H9 (cell line): Measurements from ENCODE around the gene OR2AG2. TPM values are rescaled to one million over a fixed set of nuclear protein-coding genes. Genes with fewer than 3 reads are reported as not detected.

Source experiments
- DNase-seq: peaks from one replicate; pipeline ENCODE4 v3.0.0-alpha.2; 2017
- H2AFZ ChIP-seq: one replicate; pipeline ENCODE4 v1.6.1; 2013; ENCODE audit warnings: mild to moderate bottlenecking, low read length, control low read depth, moderate library complexity
- H2AK5ac ChIP-seq: 2 replicates; pipeline ENCODE4 v1.6.1; 2013; ENCODE audit warnings: low read length, control low read depth, mixed read lengths; ENCODE audit not compliant: insufficient read length
- H2BK120ac ChIP-seq: one replicate; pipeline ENCODE4 v1.6.1; 2013; ENCODE audit warnings: low read depth, mild to moderate bottlenecking, low read length, control low read depth, inconsistent platforms; ENCODE audit not compliant: poor library complexity, severe bottlenecking
- H2BK12ac ChIP-seq: 2 replicates; pipeline ENCODE4 v1.6.1; 2013; ENCODE audit warnings: low read length, control low read depth, mixed read lengths, low read depth; ENCODE audit not compliant: insufficient read length
- H2BK15ac ChIP-seq: 2 replicates; pipeline ENCODE4 v1.6.1; 2013; ENCODE audit warnings: low read depth, low read length, control low read depth
- H2BK20ac ChIP-seq: one replicate; pipeline ENCODE4 v1.6.1; 2013; ENCODE audit warnings: low read depth, mild to moderate bottlenecking, low read length, control low read depth, inconsistent platforms; ENCODE audit not compliant: poor library complexity, severe bottlenecking
- H2BK5ac ChIP-seq: 2 replicates; pipeline ENCODE4 v1.6.1; 2013; ENCODE audit warnings: low read length, control low read depth, mixed read lengths; ENCODE audit not compliant: insufficient read length
- H3K14ac ChIP-seq: 2 replicates; pipeline ENCODE4 v1.6.1; 2013; ENCODE audit warnings: low read length, control low read depth; ENCODE audit not compliant: insufficient read depth
- H3K18ac ChIP-seq: 2 replicates; pipeline ENCODE4 v1.6.1; 2013; ENCODE audit warnings: low read depth, mild to moderate bottlenecking, mixed read lengths, low read length, control low read depth; ENCODE audit not compliant: insufficient read length
- H3K23ac ChIP-seq: 2 replicates; pipeline ENCODE4 v1.6.1; 2013; ENCODE audit warnings: low read length, control low read depth, mixed read lengths, low read depth; ENCODE audit not compliant: insufficient read length
- H3K23me2 ChIP-seq: 2 replicates; pipeline ENCODE4 v1.6.1; 2013; ENCODE audit warnings: low read depth, mild to moderate bottlenecking, mixed read lengths, low read length, control low read depth; ENCODE audit not compliant: insufficient read length, poor library complexity, severe bottlenecking
- H3K27ac ChIP-seq: 2 replicates; pipeline ENCODE4 v1.5.1; 2013; ENCODE audit warnings: low read length, control low read depth, mixed read lengths, low read depth; ENCODE audit not compliant: insufficient read length
- H3K27me3 ChIP-seq: 2 replicates; pipeline ENCODE4 v1.6.1; 2013; ENCODE audit warnings: low read length, control low read depth, inconsistent platforms; ENCODE audit not compliant: insufficient read depth
- H3K4ac ChIP-seq: 2 replicates; pipeline ENCODE4 v1.6.1; 2013; ENCODE audit warnings: low read depth, mild to moderate bottlenecking, control low read depth, inconsistent platforms, low read length, moderate library complexity
- H3K4me1 ChIP-seq: 2 replicates; pipeline ENCODE4 v1.6.1; 2013; ENCODE audit warnings: low read length, control low read depth, inconsistent platforms; ENCODE audit not compliant: insufficient read depth
- H3K4me2 ChIP-seq: 2 replicates; pipeline ENCODE4 v1.6.1; 2013; ENCODE audit warnings: low read length, control low read depth, mixed read lengths; ENCODE audit not compliant: insufficient read length, insufficient read depth
- H3K56ac ChIP-seq: 2 replicates; pipeline ENCODE4 v1.6.1; 2013; ENCODE audit warnings: low read depth, mild to moderate bottlenecking, mixed read lengths, low read length, control low read depth; ENCODE audit not compliant: insufficient read length
- H3K79me1 ChIP-seq: 2 replicates; pipeline ENCODE4 v1.6.1; 2013; ENCODE audit warnings: low read depth, mild to moderate bottlenecking, moderate library complexity, low read length, control low read depth, inconsistent platforms; ENCODE audit not compliant: insufficient read depth, poor library complexity, severe bottlenecking
- H3K79me2 ChIP-seq: 2 replicates; pipeline ENCODE4 v1.6.1; 2013; ENCODE audit warnings: low read length, control low read depth, inconsistent platforms; ENCODE audit not compliant: insufficient read depth
- H3K9ac ChIP-seq: 2 replicates; pipeline ENCODE4 v1.6.1; 2013; ENCODE audit warnings: low read length, control low read depth, mixed read lengths; ENCODE audit not compliant: insufficient read length; ENCODE audit errors: extremely low read depth
- H3K9me3 ChIP-seq: one replicate; pipeline ENCODE4 v1.6.1; 2013; ENCODE audit warnings: low read depth, low read length, inconsistent platforms; ENCODE audit not compliant: control insufficient read depth
- H3T11ph ChIP-seq: one replicate; pipeline ENCODE4 v1.6.1; 2013; ENCODE audit warnings: mild to moderate bottlenecking, low read length, control low read depth, inconsistent platforms
- H4K20me1 ChIP-seq: one replicate; pipeline ENCODE4 v1.6.1; 2013; ENCODE audit not compliant: control insufficient read depth, insufficient read length, insufficient read depth
- H4K5ac ChIP-seq: 2 replicates; pipeline ENCODE4 v1.6.1; 2013; ENCODE audit warnings: low read depth, mild to moderate bottlenecking, mixed read lengths, low read length, control low read depth; ENCODE audit not compliant: insufficient read length
- H4K8ac ChIP-seq: replicated peaks from 2 replicates; pipeline ENCODE4 v1.6.1; 2013; ENCODE audit warnings: low read length, control low read depth, mixed read lengths, low read depth; ENCODE audit not compliant: insufficient read length
- H4K91ac ChIP-seq: 2 replicates; pipeline ENCODE4 v1.6.1; 2013; ENCODE audit warnings: low read depth, mild to moderate bottlenecking, moderate library complexity, mixed read lengths, low read length, control low read depth; ENCODE audit not compliant: insufficient read length
- H3K27ac Mint-ChIP-seq, 3 experiments: 2 replicates in 2 of 3; 3 replicates in 1 of 3; pipeline ENCODE4 v1.8.0; 2020 to 2021; ENCODE audit warnings: mixed read lengths in 3 of 3, mild to moderate bottlenecking in 1 of 3, moderate library complexity in 1 of 3
- H3K27me3 Mint-ChIP-seq: 2 replicates; pipeline ENCODE4 v1.8.0; 2021; ENCODE audit warnings: low read depth, mild to moderate bottlenecking, moderate library complexity, mixed read lengths
- H3K36me3 Mint-ChIP-seq, 3 experiments: 2 replicates in 2 of 3; 3 replicates in 1 of 3; pipeline ENCODE4 v1.8.0; 2020 to 2021; ENCODE audit warnings: low read depth in 3 of 3, mixed read lengths in 3 of 3; ENCODE audit not compliant: insufficient read depth in 1 of 3
- H3K4me1 Mint-ChIP-seq, 2 experiments: 2 replicates each; pipeline ENCODE4 v1.8.0; 2020; ENCODE audit warnings: mixed read lengths in 2 of 2
- H3K4me3 Mint-ChIP-seq, 2 experiments: 2 replicates in 1 of 2; 3 replicates in 1 of 2; pipeline ENCODE4 v1.8.0; 2020 to 2021; ENCODE audit warnings: mild to moderate bottlenecking in 2 of 2, mixed read lengths in 2 of 2, moderate library complexity in 1 of 2
- H3K9me3 Mint-ChIP-seq, 2 experiments: 2 replicates in 1 of 2; 3 replicates in 1 of 2; pipeline ENCODE4 v1.8.0; 2020; ENCODE audit warnings: mild to moderate bottlenecking in 2 of 2, mixed read lengths in 2 of 2, moderate library complexity in 1 of 2
- WGBS: extraction: QIAGEN DNeasy Blood & Tissue Kit; methylation state at CpG from one replicate; pipeline ENCODE4 v1.1.7; 2013; ENCODE audit warnings: missing lambda C conversion rate, low lambda C conversion rate, mixed read lengths; ENCODE audit not compliant: insufficient read length; ENCODE audit errors: extremely low coverage; 5-methylcytosine and 5-hydroxymethylcytosine counted together
- total RNA-seq: library from RNA; stranded (reverse); gene quantifications from 2 replicates; pipeline ENCODE4 v1.2.1, GENCODE V29; 2021
- TF ChIP-seq, protein P1 (sequence below): fragments of 200-600 bp; sonication (generic); conservative IDR thresholded peaks from 3 replicates; pipeline ENCODE4 v1.8.0; 2021; ENCODE audit warnings: antibody characterized with exemption, mild to moderate bottlenecking

The OR2AG2 gene
- total RNA-seq, 1 experiment from 2014 or later: 0.33 TPM

DNA sequence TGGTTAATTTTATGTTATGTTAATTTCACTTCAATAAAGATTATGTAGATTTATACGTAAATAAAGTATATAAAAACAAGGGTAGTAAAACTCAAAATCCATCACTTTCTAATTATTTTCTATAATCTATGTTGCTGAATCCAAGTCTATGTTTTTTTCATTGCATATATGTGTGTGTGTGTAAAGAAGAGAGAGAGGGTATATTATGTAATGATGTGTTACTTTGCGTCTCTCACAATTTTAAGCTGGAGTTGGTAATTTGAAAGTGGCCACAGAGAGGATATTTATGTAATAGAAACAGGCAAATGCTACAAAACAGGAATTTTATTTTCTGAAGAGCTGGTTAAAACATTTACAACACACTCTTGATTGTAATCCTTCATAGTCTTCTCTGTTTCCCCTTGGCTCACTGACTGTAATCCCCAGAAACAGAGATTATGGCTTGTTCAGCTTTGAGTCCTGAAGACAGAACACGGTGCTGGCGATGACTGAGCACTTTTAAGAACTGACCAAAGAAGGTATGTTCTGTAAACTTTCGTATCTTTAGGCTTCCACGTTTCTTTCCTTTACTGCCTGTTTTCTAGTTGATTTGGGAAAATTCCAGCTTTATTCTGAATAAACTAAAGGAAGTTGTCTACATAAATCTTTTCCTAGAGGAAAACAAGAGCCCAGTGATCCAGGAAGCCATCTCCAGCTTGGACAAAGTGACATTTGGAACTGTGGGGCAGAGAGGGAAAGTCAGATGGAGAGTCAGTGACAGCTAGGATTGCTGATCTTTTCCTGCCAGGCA lies 43.6 kb downstream of the OR2AG2 start:
- no peak overlapping the region for H2BK120ac ChIP-seq
- H4K5ac ChIP-seq: no peak overlapping the region
- Mint-ChIP-seq H3K4me1 (no peaks in the 10 kb centered on the region), H3K27ac (no peak overlapping the region; a peak in 1 of 7 replicates), H3K36me3 (no peaks in the 10 kb centered on the region), H3K27me3 (peaks cover 2% of the 10 kb centered on the region; the same call in 1 of the 2 replicates), H3K4me3 (no peak overlapping the region), H3K9me3 (no peaks in the 10 kb centered on the region)
- no peak overlapping the region for H2BK20ac ChIP-seq
- H4K20me1 ChIP-seq: no peaks in the 10 kb centered on the region
- H3K79me1 ChIP-seq: no peaks in the 10 kb centered on the region
- no peak overlapping the region for H3K4ac ChIP-seq
- H3T11ph ChIP-seq: no peak overlapping the region
- no peaks in the 10 kb centered on the region for H3K79me2 ChIP-seq
- no peak overlapping the region for H3K14ac ChIP-seq
- H4K8ac ChIP-seq: no peak overlapping the region
- no peak overlapping the region for H2AK5ac ChIP-seq
- no peak overlapping the region for H3K4me2 ChIP-seq
- H3K23me2 ChIP-seq: no peaks in the 10 kb centered on the region
- H3K27ac ChIP-seq: no peak overlapping the region
- no peak overlapping the region for H2BK12ac ChIP-seq
- H3K23ac ChIP-seq: no peak overlapping the region
- H2BK5ac ChIP-seq: no peak overlapping the region
- H2AFZ ChIP-seq: no peak overlapping the region
- WGBS: no CpG with 5 or more reads among the region's 6 CpGs
- H3K27me3 ChIP-seq: no peaks in the 10 kb centered on the region
- no peak overlapping the region for H4K91ac ChIP-seq
- H3K9ac ChIP-seq: no peak overlapping the region
- no peak overlapping the region for H3K18ac ChIP-seq
- H2BK15ac ChIP-seq: no peak overlapping the region
- no peak for DNase-seq
- H3K9me3 ChIP-seq: no peaks in the 10 kb centered on the region
- H3K4me1 ChIP-seq: no peaks in the 10 kb centered on the region
- TF ChIP-seq, protein P1, sequence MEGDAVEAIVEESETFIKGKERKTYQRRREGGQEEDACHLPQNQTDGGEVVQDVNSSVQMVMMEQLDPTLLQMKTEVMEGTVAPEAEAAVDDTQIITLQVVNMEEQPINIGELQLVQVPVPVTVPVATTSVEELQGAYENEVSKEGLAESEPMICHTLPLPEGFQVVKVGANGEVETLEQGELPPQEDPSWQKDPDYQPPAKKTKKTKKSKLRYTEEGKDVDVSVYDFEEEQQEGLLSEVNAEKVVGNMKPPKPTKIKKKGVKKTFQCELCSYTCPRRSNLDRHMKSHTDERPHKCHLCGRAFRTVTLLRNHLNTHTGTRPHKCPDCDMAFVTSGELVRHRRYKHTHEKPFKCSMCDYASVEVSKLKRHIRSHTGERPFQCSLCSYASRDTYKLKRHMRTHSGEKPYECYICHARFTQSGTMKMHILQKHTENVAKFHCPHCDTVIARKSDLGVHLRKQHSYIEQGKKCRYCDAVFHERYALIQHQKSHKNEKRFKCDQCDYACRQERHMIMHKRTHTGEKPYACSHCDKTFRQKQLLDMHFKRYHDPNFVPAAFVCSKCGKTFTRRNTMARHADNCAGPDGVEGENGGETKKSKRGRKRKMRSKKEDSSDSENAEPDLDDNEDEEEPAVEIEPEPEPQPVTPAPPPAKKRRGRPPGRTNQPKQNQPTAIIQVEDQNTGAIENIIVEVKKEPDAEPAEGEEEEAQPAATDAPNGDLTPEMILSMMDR: no peak
- no peak overlapping the region for H3K56ac ChIP-seq
